ENCODE data around the gene PRSS23.
"Not testable (repeated sequence)": the region's sequence is repeated elsewhere in the genome, so short reads cannot be mapped to it uniquely, and the experiment has no call there.

PRSS23 gene, protein sequence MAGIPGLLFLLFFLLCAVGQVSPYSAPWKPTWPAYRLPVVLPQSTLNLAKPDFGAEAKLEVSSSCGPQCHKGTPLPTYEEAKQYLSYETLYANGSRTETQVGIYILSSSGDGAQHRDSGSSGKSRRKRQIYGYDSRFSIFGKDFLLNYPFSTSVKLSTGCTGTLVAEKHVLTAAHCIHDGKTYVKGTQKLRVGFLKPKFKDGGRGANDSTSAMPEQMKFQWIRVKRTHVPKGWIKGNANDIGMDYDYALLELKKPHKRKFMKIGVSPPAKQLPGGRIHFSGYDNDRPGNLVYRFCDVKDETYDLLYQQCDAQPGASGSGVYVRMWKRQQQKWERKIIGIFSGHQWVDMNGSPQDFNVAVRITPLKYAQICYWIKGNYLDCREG

DNA sequence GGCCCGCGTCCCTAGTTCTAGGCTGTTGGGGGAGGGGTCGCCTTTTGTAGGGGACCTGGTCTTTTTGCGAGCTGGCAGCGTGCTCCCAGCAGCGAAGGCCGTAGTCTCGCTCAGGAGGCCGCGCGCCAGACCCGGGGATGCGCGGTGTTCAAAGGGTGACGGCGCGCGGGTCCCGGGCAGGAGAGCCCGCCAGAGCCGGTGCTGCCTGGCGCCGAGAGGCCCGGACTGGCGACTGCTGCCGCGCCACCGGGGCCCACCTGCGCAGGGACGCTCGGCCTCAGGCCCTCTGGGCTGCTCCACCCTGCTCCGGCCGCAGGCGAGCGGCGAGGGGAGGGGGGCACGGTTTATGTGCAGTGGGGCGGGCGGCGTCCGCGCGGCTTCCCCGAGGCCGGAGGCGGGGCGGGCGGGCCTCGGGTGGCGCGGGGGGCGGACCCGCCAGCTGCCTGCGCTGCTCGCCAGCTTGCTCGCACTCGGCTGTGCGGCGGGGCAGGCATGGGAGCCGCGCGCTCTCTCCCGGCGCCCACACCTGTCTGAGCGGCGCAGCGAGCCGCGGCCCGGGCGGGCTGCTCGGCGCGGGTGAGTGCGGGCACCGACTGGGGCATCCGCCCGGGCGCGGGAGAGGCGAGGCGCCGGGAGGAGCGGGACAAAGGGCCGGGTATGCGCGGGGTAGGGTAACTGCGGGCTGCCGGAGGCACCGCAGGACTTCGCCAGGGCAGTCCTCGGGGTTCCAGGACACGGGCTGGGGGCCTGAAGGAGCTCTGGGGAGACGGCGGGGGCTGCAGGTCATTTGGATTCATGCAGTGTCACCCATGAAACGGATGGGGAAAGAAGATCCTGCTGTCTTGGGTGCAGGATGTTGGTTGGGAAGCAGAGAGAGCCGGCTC, at the start of gene PRSS23:
TSS of gene PRSS23 (plus strand) at position 467 of the 884 bp plus-strand sequence. CDS start 7,102 bp downstream, outside the sequence.
- peak within 1 kb of the TSS; percentile 63 for H3K4me3 ChIP-seq (ENCODE audit: low read length)
- TF ChIP-seq ZNF274 (IDR thresholded peaks at IDR 0.05; ENCODE audit: low read depth, low read length) = no peak

DNA sequence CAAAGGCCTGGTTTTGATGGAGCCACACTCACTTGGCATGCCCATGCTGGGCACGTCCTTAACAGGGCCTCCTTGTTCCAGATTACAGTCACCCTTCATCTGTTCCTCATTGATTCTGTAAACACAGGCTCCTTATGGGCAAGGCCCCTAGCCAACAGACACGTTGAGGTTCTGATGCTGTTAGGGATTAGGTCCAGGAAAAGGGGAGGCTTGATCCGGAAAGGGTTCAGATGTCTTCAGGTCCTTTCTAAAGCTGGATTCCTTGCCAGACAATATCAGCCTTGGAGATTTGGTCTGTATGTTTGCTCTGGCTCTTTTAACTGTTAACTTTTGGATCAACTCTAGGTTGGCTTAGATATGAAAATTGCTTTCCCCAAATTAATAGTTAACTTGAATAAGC, 46.9 kb upstream of the PRSS23 start:
- H3K4me3 ChIP-seq (ENCODE audit: low read length) = no peak overlapping the region
- TF ChIP-seq ZNF274 (IDR thresholded peaks at IDR 0.05; ENCODE audit: low read depth, low read length) = no peak

DNA sequence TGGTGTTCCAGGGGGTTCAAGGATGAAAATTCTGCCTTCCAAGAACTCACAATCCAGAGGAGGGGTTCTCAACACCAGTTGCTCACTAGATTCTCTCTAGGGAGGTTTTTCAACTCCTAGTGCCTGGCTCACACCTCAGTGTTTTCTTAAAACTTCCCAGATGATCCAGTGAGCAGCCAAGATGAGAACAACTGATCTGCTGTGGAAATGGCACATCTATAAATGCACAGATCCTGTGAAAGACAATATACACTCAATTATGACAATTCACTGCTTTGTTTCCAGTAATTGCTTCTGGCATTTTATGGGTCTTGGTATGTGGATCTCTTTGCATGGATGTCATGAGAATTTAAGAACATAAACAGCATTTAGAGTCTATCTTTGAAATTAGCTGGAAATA, 45.2 kb upstream of the PRSS23 start:
- no peak for TF ChIP-seq ZNF274 (IDR thresholded peaks at IDR 0.05; ENCODE audit: low read depth, low read length)
- no peak overlapping the region for H3K4me3 ChIP-seq (ENCODE audit: low read length)

DNA sequence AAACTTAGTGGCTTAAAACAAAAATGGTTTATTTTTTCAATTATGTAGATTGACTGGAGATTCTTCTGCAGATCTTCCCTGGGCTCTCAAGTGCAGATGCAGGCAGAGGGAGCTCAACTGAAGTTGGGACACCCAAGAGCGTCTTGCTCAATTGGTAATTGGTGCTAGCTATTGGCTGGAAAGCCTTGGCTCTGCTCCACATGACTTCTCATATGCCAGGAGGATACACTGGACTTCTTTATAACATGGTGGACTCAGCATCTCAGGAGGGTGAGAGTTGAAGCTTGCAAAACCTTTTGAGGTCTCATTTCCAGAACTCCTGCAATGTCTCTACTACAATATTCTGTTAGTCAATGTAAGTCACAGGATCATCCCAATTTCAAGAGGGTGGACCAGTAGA, 42.2 kb upstream of the PRSS23 start:
- TF ChIP-seq ZNF274 (IDR thresholded peaks at IDR 0.05; ENCODE audit: low read depth, low read length) = no peak
- H3K4me3 ChIP-seq (ENCODE audit: low read length) = no peak overlapping the region

DNA sequence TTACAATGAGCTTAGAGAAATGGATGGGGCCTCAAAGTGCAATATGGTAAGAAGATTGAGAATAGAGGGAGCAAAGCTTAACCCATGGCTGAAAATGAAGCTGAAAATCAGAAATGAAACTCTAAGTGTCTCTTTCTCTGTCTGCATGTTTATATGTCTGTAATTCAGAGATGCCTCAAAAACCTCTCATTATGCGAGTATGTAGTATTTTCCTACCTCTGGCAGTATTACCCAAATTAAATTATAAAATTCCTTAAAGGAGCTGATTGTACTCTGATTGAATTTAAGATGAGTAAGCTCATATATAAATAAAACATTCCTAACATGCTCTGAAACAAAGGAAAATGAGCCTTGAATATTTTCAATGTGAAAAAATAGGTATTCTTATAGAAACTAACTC, 39.8 kb upstream of the PRSS23 start:
- TF ChIP-seq ZNF274 (IDR thresholded peaks at IDR 0.05; ENCODE audit: low read depth, low read length) = no peak
- no peak overlapping the region for H3K4me3 ChIP-seq (ENCODE audit: low read length)

DNA sequence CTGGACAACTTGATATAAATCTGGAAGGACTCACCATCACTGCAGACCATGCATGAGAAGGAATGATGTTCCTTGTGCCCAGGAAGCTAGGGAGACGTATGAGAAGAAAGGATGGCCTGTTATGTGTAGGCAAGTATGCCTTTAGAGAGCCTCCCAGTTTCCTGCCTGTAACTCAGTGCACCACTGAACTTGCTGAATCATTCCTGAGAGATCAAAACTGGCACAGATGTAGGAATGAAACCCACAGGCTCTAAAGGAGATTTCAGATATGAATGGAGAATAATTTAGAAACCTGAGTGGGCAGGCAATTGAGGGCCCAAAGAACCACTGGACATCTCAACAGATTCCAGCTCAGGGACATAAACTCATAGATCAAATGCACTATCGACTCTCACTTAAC, 38.4 kb upstream of the PRSS23 start:
- no peak for TF ChIP-seq ZNF274 (IDR thresholded peaks at IDR 0.05; ENCODE audit: low read depth, low read length)
- H3K4me3 ChIP-seq (ENCODE audit: low read length) = no peak overlapping the region

DNA sequence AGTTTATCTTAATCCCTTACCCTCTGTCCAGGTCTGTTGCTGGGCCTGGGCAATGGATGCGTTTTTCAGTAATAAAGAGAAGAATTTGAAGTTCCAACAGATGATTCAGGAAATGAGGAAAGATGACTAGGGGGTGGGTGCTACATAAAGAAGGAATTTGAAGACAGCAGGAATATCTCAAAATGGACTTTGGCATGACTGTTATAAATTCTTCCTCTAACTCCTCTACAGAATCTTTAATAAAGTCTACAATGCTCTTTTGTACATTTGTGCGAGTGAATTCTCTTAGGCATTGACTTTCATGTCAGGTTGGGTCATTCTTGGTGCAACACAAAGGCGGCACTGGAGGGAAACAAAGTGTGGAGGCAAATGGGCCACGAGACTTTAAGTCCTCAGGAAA, 35.1 kb upstream of the PRSS23 start:
- TF ChIP-seq ZNF274 (IDR thresholded peaks at IDR 0.05; ENCODE audit: low read depth, low read length) = no peak
- H3K4me3 ChIP-seq (ENCODE audit: low read length) = no peak overlapping the region

DNA sequence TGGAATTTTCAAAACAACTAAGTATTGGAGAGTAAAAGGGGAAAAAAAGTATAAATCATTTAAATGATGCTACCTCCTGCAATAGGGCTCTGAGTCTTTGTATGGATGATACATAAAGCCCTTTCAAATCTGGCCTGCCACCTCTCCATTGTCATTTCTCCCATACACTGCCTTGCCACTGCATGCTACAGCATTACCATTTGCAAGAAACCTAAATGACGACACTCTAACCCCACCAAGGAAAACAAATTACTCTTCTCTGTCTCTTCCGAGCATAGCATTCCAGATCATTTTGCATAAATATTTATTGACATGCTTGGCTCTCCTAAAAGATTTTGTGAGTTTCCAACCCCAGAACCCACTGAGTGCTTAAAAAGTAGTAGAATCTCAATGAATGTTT, 34.5 kb upstream of the PRSS23 start:
- no peak for TF ChIP-seq ZNF274 (IDR thresholded peaks at IDR 0.05; ENCODE audit: low read depth, low read length)

DNA sequence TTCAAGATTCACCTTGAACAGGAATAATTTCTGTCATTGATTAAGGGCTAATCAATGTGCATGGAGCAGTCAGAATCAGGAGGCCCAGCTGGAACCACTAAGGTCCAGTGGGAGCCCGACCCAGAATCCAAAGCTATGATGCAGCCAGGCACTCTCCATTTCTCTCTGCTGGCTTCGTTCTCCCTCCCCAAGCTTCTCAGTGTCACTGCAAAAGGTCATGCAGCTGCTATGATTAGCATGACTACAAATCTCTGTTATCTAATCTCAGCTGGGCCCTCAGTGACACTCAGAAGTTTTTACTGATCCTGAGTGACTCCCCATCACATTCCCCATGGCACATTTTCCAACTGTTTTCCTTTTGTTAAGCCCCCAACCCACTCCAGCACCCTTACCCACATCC, 31.1 kb upstream of the PRSS23 start:
- TF ChIP-seq ZNF274 (IDR thresholded peaks at IDR 0.05; ENCODE audit: low read depth, low read length) = no peak
- H3K4me3 ChIP-seq (ENCODE audit: low read length) = no peak overlapping the region

More for the DNA sequence above, 34.5 kb upstream of the PRSS23 start:
- no peak overlapping the region for H3K4me3 ChIP-seq (ENCODE audit: low read length)

DNA sequence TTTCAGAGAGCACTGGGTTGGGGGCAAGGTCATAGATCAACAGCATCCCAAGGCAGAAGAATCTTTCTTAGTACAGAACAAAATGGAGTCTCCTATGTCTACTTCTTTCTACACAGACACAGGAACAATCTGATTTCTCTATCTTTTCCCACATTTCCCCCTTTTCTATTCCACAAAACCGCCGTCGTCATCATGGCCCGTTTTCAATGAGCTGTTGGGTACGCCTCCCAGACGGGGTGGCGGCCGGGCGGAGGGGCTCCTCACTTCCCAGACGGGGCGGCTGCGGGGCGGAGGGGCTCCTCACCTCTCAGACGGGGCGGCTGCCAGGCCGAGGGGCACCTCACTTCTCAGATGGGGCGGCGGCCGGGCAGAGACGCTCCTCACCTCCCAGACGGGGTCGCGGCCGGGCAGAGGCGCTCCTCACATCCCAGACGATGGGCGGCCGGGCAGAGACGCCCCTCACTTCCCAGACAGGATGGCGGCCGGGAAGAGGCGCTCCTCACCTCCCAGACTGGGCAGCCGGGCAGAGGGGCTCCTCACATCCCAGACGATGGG, 29.8 kb upstream of the PRSS23 start:
- not testable (repeated sequence) for H3K4me3 ChIP-seq (ENCODE audit: low read length)

DNA sequence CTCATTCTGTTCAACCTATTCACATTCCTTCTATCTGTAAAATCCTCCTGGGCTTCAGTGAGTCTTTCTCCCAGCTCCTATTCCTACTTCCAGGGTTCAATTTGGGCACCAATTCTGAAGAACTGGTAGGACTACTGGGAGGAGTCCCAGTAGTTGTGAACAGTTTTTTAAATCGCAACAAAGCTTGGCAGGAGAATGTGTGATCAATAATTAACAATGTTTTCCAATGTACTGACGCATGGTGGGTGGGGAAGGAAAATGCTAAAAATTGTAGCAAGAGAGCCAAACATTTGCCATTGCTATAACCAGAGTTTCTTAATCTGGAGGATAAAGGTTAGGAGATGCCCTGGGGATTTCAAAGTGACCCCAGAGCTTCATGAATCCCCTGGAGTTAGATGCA, 27.3 kb upstream of the PRSS23 start:
- no peak overlapping the region for H3K4me3 ChIP-seq (ENCODE audit: low read length)
- no peak for TF ChIP-seq ZNF274 (IDR thresholded peaks at IDR 0.05; ENCODE audit: low read depth, low read length)

DNA sequence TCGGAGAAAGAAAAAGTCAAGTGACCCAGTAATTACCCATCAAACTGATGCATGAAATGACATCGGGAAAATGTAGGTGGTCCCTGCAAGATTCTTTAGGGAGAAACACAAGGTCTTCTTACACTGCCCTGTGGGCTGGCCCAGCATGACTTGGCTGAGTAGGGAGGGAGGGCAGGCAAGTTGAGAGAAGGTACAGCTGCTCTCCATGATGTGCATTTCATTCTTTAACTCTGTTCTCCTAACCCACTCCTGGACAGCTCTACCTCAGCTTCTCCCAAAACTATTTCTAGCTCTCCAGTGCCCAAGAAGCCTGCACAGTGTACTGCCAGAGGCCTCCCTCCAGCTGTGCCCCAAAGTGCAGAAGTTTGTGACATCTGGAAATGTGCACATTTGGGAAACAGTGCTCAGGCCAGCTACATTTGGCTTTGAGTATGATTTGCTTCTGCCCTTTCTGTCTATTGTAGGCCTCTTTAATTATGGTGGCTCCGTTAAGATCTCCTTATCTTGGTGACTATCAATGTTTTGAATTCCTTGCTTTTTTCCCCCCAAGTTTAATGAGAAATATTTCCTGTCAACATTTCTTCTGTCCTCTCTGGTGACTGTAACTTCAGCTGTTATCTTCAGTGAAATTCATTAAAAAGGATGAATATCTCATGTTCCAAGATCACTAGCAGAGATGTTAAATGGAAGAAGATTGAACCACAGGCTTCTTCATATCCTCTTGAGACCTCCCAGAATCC, 26.7 kb upstream of the PRSS23 start:
- TF ChIP-seq ZNF274 (IDR thresholded peaks at IDR 0.05; ENCODE audit: low read depth, low read length) = no peak
- no peak overlapping the region for H3K4me3 ChIP-seq (ENCODE audit: low read length)

DNA sequence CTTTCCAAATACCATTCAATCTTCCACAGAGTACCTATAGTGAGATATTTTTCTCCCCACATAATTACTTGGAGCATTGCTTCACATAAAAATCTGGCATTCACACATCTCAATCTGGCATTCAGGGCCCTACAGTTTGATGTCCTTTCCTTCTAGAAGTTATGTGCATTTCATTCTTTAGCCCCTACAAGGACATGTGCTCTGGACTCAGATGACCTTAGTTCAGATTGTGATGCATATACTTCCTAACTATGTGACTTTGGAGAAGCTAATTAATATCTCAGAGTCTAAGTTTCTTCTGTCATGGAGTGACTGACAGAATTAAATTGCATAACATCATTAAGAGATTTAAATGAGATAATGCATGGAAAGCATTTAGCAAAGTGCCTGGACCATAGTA, 25.9 kb upstream of the PRSS23 start:
- H3K4me3 ChIP-seq (ENCODE audit: low read length) = no peak overlapping the region
- TF ChIP-seq ZNF274 (IDR thresholded peaks at IDR 0.05; ENCODE audit: low read depth, low read length) = no peak

DNA sequence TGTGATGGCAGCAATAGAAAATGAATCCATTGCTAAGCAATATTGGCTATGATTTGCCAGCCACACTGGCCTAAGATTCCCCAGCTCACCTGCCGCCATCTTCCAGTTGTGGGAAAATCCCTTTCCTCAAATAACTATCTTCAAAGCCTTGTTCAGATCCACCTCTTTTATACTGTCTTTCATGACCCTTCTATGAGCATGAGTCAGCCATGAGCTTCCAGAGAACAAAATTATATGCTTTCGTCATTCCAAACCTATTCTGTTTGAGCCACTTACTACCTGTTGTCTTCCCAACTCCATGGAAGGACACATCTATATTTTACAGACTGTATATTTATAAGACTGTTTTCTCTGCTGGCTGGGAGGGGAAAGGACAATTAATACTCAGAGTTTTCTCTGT, 25.0 kb upstream of the PRSS23 start:
- H3K4me3 ChIP-seq (ENCODE audit: low read length) = no peak overlapping the region
- TF ChIP-seq ZNF274 (IDR thresholded peaks at IDR 0.05; ENCODE audit: low read depth, low read length) = no peak
